Stimulated activated CD4-positive, alpha-beta T cell treated with anti-CD3 and anti-CD28 coated beads, TNF-alpha, amount 100 ng/mL, for 4 hours (primary cell): ENCODE data around the gene FAM8A1.

Source experiments
- DNase-seq, 3 experiments: peaks; one replicate each; pipeline ENCODE4 v3.0.0-alpha.2; 2020; ENCODE audit warnings: low read depth in 3 of 3

The FAM8A1 gene

GRCh38 chr6:17656092-17656491 lies 56.0 kb downstream of the FAM8A1 start:
- no peak for DNase-seq

GRCh38 chr6:17656644-17657043 lies 56.5 kb downstream of the FAM8A1 start:
- DNase-seq = no peak
